Neuron (in vitro differentiated cells): ENCODE results near the gene SDK2.
A peak's percentile ranks its signal among the peaks of the same experiment; 100 is the strongest.

ENCODE experiments used
- H2AFZ ChIP-seq: one replicate; pipeline ENCODE4 v1.6.1; 2013; ENCODE audit warnings: low read depth, mild to moderate bottlenecking, inconsistent platforms, low read length, moderate library complexity
- H3K27me3 ChIP-seq: one replicate; pipeline ENCODE4 v1.6.1; 2013; ENCODE audit warnings: low read length; ENCODE audit not compliant: insufficient read depth
- H3K36me3 ChIP-seq: one replicate; pipeline ENCODE4 v1.6.1; 2013; ENCODE audit warnings: low read length; ENCODE audit not compliant: insufficient read depth
- H3K4me1 ChIP-seq: one replicate; pipeline ENCODE4 v1.6.1; 2013; ENCODE audit warnings: low read length; ENCODE audit not compliant: insufficient read depth
- H3K4me3 ChIP-seq: 2 replicates; pipeline ENCODE4 v1.5.1; 2013; ENCODE audit warnings: mild to moderate bottlenecking, low read length, moderate library complexity
- H3K9me3 ChIP-seq: one replicate; pipeline ENCODE4 v1.6.1; 2013; ENCODE audit warnings: low read length

SDK2 gene

GRCh38 chr17:73623247-73623646, 21.0 kb downstream of the SDK2 start:
- Histone ChIP-seq H3K9me3 (peaks cover 13% of the 10 kb centered on the region), H3K4me3 (no peak overlapping the region), H3K36me3 (no peaks in the 10 kb centered on the region), H3K27me3 (no peaks in the 10 kb centered on the region), H3K4me1 (peaks cover 18% of the 10 kb centered on the region), H2AFZ (no peak overlapping the region)

- Histone ChIP-seq H2AFZ (no peak overlapping the region), H3K4me3 (no peak overlapping the region), H3K27me3 (no peaks in the 10 kb centered on the region), H3K4me1 (peaks cover 27% of the 10 kb centered on the region), H3K36me3 (no peaks in the 10 kb centered on the region), H3K9me3 (peaks cover 13% of the 10 kb centered on the region)
These were observed 21.9 kb downstream of the SDK2 start for GRCh38 chr17:73622381-73622780.

GRCh38 chr17:73621685-73622084, 22.6 kb downstream of the SDK2 start:
- H3K4me1 ChIP-seq = peaks cover 34% of the 10 kb centered on the region
- H3K27me3 ChIP-seq = no peaks in the 10 kb centered on the region
- no peak overlapping the region for H3K4me3 ChIP-seq
- no peaks in the 10 kb centered on the region for H3K36me3 ChIP-seq
- H2AFZ ChIP-seq = no peak overlapping the region
- peaks cover 13% of the 10 kb centered on the region for H3K9me3 ChIP-seq

DNA sequence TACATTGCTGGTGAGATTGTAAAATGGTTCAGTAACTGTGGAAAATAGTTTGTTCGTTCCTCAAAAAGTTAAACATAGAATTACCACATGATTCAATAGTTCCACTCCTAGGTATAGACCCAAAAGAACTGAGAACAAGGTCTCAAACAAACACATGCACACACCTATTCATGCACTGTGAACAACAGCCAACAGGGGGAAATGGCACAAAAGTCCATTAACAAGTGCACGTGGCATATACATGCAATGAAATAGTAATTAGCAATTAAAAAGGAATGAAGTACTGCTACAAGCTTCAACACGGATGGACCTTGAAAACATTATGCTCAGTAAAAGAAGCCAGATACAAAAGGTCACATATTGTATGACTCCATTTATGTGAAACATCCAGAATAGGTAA, 23.8 kb downstream of the SDK2 start:
- H3K9me3 ChIP-seq = peaks cover 13% of the 10 kb centered on the region
- no peaks in the 10 kb centered on the region for H3K27me3 ChIP-seq
- peaks cover 41% of the 10 kb centered on the region for H3K4me1 ChIP-seq
- no peak overlapping the region for H3K4me3 ChIP-seq
- no peak overlapping the region for H2AFZ ChIP-seq
- H3K36me3 ChIP-seq = no peaks in the 10 kb centered on the region

GRCh38 chr17:73617501-73617900, 26.7 kb downstream of the SDK2 start:
- no peaks in the 10 kb centered on the region for H3K36me3 ChIP-seq
- H3K4me1 ChIP-seq = peaks cover 49% of the 10 kb centered on the region
- no peak overlapping the region for H2AFZ ChIP-seq
- H3K4me3 ChIP-seq = no peak overlapping the region
- no peaks in the 10 kb centered on the region for H3K27me3 ChIP-seq
- peaks cover 13% of the 10 kb centered on the region for H3K9me3 ChIP-seq

GRCh38 chr17:73616873-73617404, 27.3 kb downstream of the SDK2 start:
- H3K27me3 ChIP-seq = no peaks in the 10 kb centered on the region
- H3K36me3 ChIP-seq = no peaks in the 10 kb centered on the region
- H3K4me3 ChIP-seq = no peak overlapping the region
- H2AFZ ChIP-seq = no peak overlapping the region
- peaks cover 55% of the 10 kb centered on the region for H3K4me1 ChIP-seq
- peaks cover 12% of the 10 kb centered on the region for H3K9me3 ChIP-seq

- Histone ChIP-seq H3K36me3 (no peaks in the 10 kb centered on the region), H3K4me1 (peaks cover 61% of the 10 kb centered on the region), H3K4me3 (no peak overlapping the region), H2AFZ (no peak overlapping the region), H3K27me3 (no peaks in the 10 kb centered on the region), H3K9me3 (peaks cover 11% of the 10 kb centered on the region)
These were observed 27.9 kb downstream of the SDK2 start for GRCh38 chr17:73616120-73616872.

DNA sequence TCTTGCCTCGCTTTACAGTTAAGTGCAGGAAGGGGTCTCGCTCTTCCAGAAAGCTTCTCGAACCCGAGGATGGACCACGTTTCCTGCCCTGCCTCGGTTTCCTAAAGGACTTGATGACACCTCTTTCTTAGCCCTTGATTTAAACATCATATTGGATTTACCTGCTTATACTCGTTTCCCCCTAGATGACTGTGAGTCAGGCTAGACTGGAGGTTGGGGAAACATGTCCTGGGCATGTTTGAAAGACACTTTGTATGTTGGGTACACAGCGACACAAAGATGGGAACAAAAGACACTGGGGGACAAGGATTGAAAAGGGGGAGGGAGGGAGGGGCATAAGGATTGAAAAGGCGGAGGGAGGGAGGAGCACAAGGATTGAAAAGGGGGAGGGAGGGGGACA, 30.0 kb downstream of the SDK2 start:
- Histone ChIP-seq H3K27me3 (no peaks in the 10 kb centered on the region), H3K9me3 (peaks cover 6% of the 10 kb centered on the region), H3K4me1 (peaks cover 78% of the 10 kb centered on the region), H3K36me3 (no peaks in the 10 kb centered on the region), H3K4me3 (peak overlapping the region; percentile 34), H2AFZ (no peak overlapping the region)

GRCh38 chr17:73613271-73614233, 30.7 kb downstream of the SDK2 start:
- peak overlapping the region; percentile 43 for H3K4me3 ChIP-seq

DNA sequence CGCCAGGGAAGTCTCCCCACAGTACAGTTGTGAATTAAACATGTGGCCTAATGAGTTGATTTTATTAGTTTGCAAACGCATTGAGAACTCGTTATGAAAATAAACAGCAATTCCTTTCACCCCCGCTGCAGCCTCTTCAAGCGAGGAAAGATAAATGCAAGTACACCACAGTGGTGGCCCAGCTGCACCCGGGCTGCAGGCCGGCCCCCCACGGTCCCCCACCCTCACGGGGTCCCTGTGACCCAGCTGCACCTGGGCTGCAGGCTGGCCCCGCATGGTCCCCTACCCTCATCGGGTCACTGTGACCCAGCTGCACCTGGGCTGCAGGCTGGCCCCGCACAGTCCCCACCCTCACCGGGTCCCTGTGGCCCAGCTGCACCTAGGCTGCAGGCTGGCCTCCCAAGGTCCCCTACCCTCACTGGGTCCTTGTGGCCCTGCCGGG, 32.2 kb downstream of the SDK2 start:
- no peak overlapping the region for H2AFZ ChIP-seq
- H3K27me3 ChIP-seq = no peaks in the 10 kb centered on the region
- no peaks in the 10 kb centered on the region for H3K36me3 ChIP-seq
- H3K4me1 ChIP-seq = peaks cover 66% of the 10 kb centered on the region
- H3K9me3 ChIP-seq = peaks cover 1% of the 10 kb centered on the region
- H3K4me3 ChIP-seq = peak overlapping the region; percentile 20

More at GRCh38 chr17:73613271-73614233, 30.7 kb downstream of the SDK2 start:
- H3K27me3 ChIP-seq = no peaks in the 10 kb centered on the region
- no peaks in the 10 kb centered on the region for H3K36me3 ChIP-seq
- peaks cover 2% of the 10 kb centered on the region for H3K9me3 ChIP-seq
- H2AFZ ChIP-seq = no peak overlapping the region
- peaks cover 78% of the 10 kb centered on the region for H3K4me1 ChIP-seq

- Histone ChIP-seq H3K9me3 (peaks cover 4% of the 10 kb centered on the region), H3K4me1 (peaks cover 62% of the 10 kb centered on the region), H2AFZ (no peak overlapping the region), H3K4me3 (no peak overlapping the region), H3K36me3 (no peaks in the 10 kb centered on the region), H3K27me3 (no peaks in the 10 kb centered on the region)
These were observed 32.6 kb downstream of the SDK2 start for GRCh38 chr17:73611630-73612029.

DNA sequence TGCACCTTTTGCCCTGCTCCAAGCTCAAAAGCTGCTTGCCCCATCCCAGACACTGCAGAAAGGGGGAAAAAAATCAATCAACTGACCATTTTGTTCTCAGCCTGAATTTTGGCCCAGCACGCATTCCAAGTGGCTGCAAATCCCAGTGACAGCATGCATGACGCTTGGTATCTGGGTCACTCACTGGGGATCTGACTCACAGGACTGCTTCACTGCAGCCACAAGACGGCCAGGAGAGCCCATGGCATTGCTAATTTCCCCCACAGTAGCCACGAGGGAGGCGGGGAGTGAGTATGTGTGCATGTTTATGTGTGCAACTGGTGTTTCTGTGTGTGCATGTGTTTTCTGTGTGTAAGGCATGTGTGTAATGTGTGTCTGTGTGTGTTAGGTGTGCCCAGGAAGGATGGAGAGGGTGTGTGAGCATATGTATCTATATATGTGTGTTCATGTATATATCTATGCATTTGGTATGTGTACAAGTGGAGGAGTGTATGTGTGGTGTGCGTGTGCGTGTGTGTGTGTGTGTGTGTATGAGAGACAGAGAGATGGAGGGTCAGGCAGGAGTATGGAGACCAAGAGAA, 33.8 kb downstream of the SDK2 start:
- no peak overlapping the region for H3K4me3 ChIP-seq
- H3K9me3 ChIP-seq = peaks cover 8% of the 10 kb centered on the region
- H3K36me3 ChIP-seq = no peaks in the 10 kb centered on the region
- no peak overlapping the region for H2AFZ ChIP-seq
- H3K4me1 ChIP-seq = peaks cover 50% of the 10 kb centered on the region
- no peaks in the 10 kb centered on the region for H3K27me3 ChIP-seq

GRCh38 chr17:73609758-73610157, 34.5 kb downstream of the SDK2 start:
- Histone ChIP-seq H2AFZ (no peak overlapping the region), H3K4me1 (peaks cover 43% of the 10 kb centered on the region), H3K9me3 (peaks cover 13% of the 10 kb centered on the region), H3K27me3 (no peaks in the 10 kb centered on the region), H3K4me3 (no peak overlapping the region), H3K36me3 (peaks cover 3% of the 10 kb centered on the region)
